Measurements from ENCODE around the gene LGALS7. TPM values are rescaled to one million over a fixed set of nuclear protein-coding genes. Genes with fewer than 3 reads are reported as not detected.

The LGALS7 gene
- total RNA-seq, 1 experiment from 2014 or later: not detected

- DNase-seq: peak in 1 of 2 experiments; percentile 74
- no peaks in the 10 kb centered on the region for H3K9me3 ChIP-seq
- POLR2A ChIA-PET: interaction anchor here (0.6 kb wide), 1 partner anchor 196 kb away, joined by 3 read pairs; no protein-coding TSS in a partner anchor
- H3K27me3 ChIP-seq (replicated peaks; ENCODE audit: control insufficient read depth, insufficient read depth, low read length): no peaks in the 10 kb centered on the region
- no TSS peak for BruUV-seq (replicated peaks)
- peaks cover 5% of the 10 kb centered on the region for H3K4me1 Mint-ChIP-seq (ENCODE audit: low read depth, unreplicated experiment)
- H3K4me3 Mint-ChIP-seq (ENCODE audit: unreplicated experiment): no peak overlapping the region
- CTCF ChIA-PET: no interaction called here
- H3K27me3 Mint-ChIP-seq (ENCODE audit: insufficient read depth, unreplicated experiment): no peaks in the 10 kb centered on the region
- intact Hi-C loops (cut with micrococcal nuclease; ENCODE audit: unreplicated experiment): no loop called here
- no peak for TF ChIP-seq CTCF (IDR thresholded peaks at IDR 0.05; ENCODE audit: insufficient read depth in 1 of 2, low read depth in 1 of 2, low read length in 1 of 2, severe bottlenecking in 1 of 2, unreplicated experiment in 1 of 2)
- no peak overlapping the region for H3K4me3 ChIP-seq (ENCODE audit: low read depth, low read length)
- peaks cover 30% of the 10 kb centered on the region for H3K4me1 ChIP-seq
- H3K9me3 Mint-ChIP-seq (ENCODE audit: unreplicated experiment): no peaks in the 10 kb centered on the region
- peaks cover 14% of the 10 kb centered on the region for H3K36me3 ChIP-seq (ENCODE audit: control insufficient read depth, insufficient read depth, low read length)
- H3K36me3 Mint-ChIP-seq (ENCODE audit: insufficient read depth, unreplicated experiment): peaks cover 100% of the 10 kb centered on the region
- H3K27ac Mint-ChIP-seq (ENCODE audit: unreplicated experiment): peak overlapping the region; percentile 67
These were observed 51.1 kb downstream of the LGALS7 start for GRCh38 chr19:38721979-38722773.

- no peaks in the 10 kb centered on the region for H3K9me3 ChIP-seq
- H3K27ac Mint-ChIP-seq (ENCODE audit: unreplicated experiment): peak overlapping the region; percentile 67
- peaks cover 12% of the 10 kb centered on the region for H3K36me3 ChIP-seq (ENCODE audit: control insufficient read depth, insufficient read depth, low read length)
- peak overlapping the region; percentile 27 for H3K4me3 Mint-ChIP-seq (ENCODE audit: unreplicated experiment)
- H3K27me3 Mint-ChIP-seq (ENCODE audit: insufficient read depth, unreplicated experiment): no peaks in the 10 kb centered on the region
- H3K4me1 Mint-ChIP-seq (ENCODE audit: low read depth, unreplicated experiment): peaks cover 5% of the 10 kb centered on the region
- H3K4me3 ChIP-seq (ENCODE audit: low read depth, low read length): no peak overlapping the region
- peaks cover 30% of the 10 kb centered on the region for H3K4me1 ChIP-seq
- no TSS peak for BruUV-seq (replicated peaks)
- POLR2A ChIA-PET: no interaction called here
- no peak for DNase-seq
- CTCF ChIA-PET: interaction anchor here (0.5 kb wide), 1 partner anchor 62 kb away, joined by 3 read pairs; no protein-coding TSS in a partner anchor
- H3K9me3 Mint-ChIP-seq (ENCODE audit: unreplicated experiment): no peaks in the 10 kb centered on the region
- H3K36me3 Mint-ChIP-seq (ENCODE audit: insufficient read depth, unreplicated experiment): peaks cover 100% of the 10 kb centered on the region
- H3K27me3 ChIP-seq (replicated peaks; ENCODE audit: control insufficient read depth, insufficient read depth, low read length): no peaks in the 10 kb centered on the region
- TF ChIP-seq CTCF (IDR thresholded peaks at IDR 0.05; ENCODE audit: insufficient read depth in 1 of 2, low read depth in 1 of 2, low read length in 1 of 2, severe bottlenecking in 1 of 2, unreplicated experiment in 1 of 2): no peak
- intact Hi-C loops (cut with micrococcal nuclease; ENCODE audit: unreplicated experiment): no loop called here
These were observed 51.8 kb downstream of the LGALS7 start for GRCh38 chr19:38721496-38721895.

Other genes with a start within 250 kb of the LGALS7 start
- 1.7 and 2.4 TPM in 2 replicates for gene MAP4K1, start 155.6 kb downstream of the LGALS7 start, total RNA-seq (2022)
- 354 and 380 TPM in 2 replicates for gene EIF3K, start 154.3 kb downstream of the LGALS7 start, total RNA-seq (2022)
- gene ACTN4, start 125.9 kb downstream of the LGALS7 start, total RNA-seq (2022): 605 and 658 TPM in 2 replicates
- gene CAPN12, start 29.0 kb downstream of the LGALS7 start, total RNA-seq (2022): 8.8 and 11.0 TPM in 2 replicates
- gene LGALS7B, start 15.7 kb upstream of the LGALS7 start, total RNA-seq (2022): not detected in 2 replicates
- 1.6 and 2.2 TPM in 2 replicates for gene LGALS4, start 39.4 kb upstream of the LGALS7 start, total RNA-seq (2022)
- 150 and 163 TPM in 2 replicates for gene ECH1, start 58.3 kb upstream of the LGALS7 start, total RNA-seq (2022)
- gene HNRNPL, start 76.5 kb upstream of the LGALS7 start, total RNA-seq (2022): 443 and 446 TPM in 2 replicates
- 1.5 and 1.9 TPM in 2 replicates for gene RINL, start 104.8 kb upstream of the LGALS7 start, total RNA-seq (2022)
- 33.3 and 34.4 TPM in 2 replicates for gene SIRT2, start 126.1 kb upstream of the LGALS7 start, total RNA-seq (2022)
- gene NFKBIB, start 126.5 kb upstream of the LGALS7 start, total RNA-seq (2022): 43.9 and 52.6 TPM in 2 replicates
- gene CCER2, start 138.7 kb upstream of the LGALS7 start, total RNA-seq (2022): 0.68 TPM in 1 of 2 replicates, not detected in the other
- gene SARS2, start 157.2 kb upstream of the LGALS7 start, total RNA-seq (2022): 66.6 and 85.1 TPM in 2 replicates
- 77.9 and 82.5 TPM in 2 replicates for gene MRPS12, start 157.4 kb upstream of the LGALS7 start, total RNA-seq (2022)
- 42.8 and 45.2 TPM in 2 replicates for gene FBXO17, start 202.2 kb upstream of the LGALS7 start, total RNA-seq (2022)